Measurements from ENCODE around the gene NCDN.
"Not testable (repeated sequence)": the region's sequence is repeated elsewhere in the genome, so short reads cannot be mapped to it uniquely, and the experiment has no call there.

Gene NCDN

DNA sequence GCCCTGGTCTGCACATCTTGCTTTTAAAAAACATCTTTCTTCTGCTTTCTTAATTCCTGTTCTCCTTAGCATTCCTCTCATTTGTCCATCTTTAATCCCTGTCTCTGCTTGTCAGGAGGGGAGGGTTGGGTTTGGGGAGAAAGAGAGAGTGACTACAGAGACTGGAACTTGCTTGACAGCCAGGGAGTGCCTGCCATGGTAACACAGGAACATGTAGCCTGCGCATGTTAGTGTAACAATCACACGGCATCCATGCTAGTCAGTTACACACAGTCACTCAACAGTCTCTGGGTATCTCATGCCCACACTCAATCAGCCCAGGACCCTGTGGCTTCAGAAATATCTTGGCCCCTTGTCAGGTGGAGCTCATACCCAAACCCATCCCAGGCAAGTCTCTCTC, 14.7 kb downstream of the NCDN start:
- DNase-seq = no peak

DNA sequence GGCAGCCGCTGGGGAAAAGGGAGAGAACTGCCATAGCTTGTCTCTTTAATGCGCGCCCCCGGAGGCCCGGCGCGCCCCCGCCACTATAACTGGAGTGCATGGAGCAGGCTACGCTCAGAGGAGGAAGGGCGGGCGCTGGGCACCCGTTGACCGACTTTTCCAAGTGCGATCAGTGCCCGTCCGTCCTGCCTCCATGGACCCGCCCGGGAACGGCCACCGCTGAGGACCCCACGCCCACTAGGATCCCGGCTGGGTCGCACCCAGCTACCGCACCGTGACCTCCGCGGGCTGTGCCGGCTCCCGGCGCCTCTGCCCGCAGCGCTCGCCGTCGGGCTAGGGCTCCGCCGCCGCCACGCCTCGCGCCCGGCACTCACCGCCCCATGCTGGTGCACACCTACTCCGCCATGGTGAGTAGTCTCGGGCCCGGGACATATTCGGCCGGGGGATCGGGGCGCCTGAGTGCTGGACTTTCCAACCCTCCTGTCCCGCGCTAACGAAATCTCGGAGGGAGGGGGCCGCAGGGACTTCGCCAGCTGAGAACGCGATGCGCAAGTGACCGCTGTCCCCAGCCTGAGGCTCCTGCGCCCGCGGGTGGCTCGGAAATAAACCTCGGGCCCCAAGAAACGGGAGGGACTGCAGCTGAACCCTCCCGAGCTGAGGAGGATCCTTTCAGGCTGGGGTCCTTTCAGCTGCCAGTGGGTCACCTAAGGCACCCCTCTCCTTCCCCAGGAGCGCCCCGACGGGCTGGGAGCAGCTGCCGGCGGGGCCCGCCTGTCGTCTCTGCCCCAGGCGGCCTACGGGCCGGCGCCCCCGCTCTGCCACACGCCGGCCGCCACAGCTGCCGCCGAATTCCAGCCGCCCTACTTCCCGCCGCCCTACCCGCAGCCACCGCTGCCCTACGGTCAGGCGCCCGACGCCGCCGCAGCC, 15.9 kb downstream of the NCDN start, which contains the start of gene TFAP2E:
TFAP2E (plus strand) TSS at position 117 of the 927 bp plus-strand sequence; CDS start at position 381, 264 bp downstream.
- no peak for DNase-seq

DNA sequence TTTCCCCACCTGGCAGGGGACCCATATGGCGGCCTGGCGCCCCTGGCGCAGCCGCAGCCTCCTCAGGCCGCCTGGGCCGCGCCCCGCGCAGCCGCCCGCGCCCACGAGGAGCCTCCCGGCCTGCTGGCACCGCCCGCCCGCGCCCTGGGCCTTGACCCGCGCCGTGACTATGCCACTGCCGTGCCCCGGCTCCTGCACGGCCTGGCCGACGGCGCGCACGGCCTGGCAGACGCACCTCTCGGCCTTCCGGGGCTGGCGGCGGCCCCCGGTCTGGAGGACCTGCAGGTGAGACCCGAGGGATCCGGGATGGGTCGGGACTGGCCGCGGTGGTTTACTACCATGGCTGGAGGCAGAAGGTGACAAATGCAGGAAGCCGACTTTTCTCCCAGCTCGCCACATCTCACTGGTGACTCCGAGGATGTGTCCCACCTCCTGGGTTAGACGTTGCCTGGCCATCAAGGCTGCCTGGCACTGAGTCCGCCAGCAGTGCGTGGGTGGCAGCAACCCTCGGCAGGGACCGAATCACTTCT, 16.6 kb downstream of the NCDN start:
- DNase-seq = no peak

DNA sequence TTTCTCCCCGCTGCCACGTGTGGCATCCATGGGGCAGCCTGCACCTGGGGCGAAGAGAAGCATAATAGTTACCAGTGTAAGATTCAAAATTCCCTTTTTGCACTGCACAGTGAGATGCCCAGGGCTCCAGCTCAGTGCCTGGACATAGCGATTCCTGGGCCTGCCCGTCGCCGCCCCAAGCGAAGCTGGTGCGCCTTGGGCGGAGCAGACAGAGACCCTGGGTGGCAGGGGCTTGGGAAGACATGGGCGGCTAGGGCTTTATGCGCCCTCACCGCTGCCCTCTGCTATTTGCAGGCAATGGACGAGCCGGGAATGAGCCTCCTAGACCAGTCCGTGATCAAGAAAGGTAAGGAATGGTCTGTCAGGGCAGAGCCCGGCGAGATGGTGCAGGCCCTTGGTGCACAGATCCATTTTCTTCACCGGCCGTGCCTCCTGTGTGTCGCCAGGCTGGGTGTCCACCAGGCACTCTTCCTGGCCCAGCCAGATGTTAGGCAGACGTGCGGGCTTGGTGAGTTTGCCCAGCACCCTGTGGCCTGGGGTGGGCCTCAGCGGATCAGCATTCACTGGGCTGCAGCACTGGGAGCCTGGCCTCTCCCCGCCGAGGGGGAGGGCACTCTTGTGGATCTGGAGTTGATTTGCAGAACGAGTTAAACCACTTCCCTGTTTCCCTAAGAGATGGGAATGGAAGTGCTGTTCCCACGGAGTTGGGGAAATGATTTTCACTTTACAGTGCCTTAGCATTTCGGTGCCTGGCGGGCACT, 17.2 kb downstream of the NCDN start:
- DNase-seq = no peak

DNA sequence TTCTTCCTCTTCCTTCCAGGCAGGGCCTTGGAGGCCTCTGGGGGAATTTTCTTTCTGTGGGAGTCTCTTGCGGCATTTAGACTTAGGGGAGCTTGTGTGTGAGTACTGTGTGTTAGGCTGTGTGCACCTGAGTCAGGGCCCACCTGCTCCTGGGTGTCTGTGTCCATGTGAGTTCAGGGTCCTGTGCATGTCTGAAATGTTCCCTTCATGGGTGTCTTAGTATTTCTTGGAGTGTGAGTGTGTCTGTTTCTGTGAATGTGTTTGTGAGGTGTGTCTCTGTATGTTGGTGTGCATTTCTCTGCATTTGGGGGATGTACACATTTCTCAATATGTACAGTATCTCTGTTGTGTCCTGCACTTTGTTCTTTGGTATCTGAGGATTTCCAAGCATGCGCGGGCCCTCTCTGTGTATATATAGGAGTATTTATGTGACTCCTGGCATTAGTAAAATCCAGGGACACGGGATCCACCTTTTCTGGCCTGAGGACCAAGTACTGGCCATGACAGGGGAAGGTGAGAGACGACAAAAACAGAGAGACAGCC, 17.9 kb downstream of the NCDN start:
- no peak for DNase-seq

DNA sequence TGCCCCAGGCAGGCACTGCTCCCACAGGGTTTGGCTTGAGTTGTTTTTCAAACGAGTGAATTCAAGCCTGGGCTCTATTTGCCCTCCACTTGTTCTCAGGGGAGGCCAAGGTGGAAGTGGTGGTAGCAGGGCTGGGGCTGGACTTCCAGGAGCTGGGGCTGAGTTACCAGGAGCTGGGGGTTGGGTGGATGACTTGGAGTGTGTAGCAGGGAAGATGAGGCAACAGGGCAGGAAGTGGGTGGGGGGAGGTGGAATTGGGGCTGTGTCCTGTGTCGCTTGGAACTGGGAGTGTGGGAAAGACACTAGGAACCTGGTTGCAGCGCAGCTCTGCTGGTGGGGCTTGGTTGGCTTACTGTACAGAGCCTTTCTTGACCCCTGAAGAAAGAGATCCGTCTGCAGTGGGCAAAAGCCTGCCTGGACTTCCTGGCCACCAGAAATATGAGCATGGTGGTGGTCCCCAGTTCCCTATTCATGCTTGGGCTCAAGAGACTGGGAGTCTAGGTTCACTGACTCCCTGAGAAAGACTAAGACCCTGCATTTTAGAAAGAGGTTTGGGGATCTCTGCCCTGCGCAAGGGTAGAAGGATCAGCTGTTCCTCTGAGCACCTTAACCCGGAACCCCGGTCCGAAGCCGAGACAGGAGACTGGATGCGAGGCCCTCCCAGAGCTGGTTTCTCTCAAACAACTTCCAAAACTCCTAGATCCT, 18.6 kb downstream of the NCDN start:
- no peak for DNase-seq

DNA sequence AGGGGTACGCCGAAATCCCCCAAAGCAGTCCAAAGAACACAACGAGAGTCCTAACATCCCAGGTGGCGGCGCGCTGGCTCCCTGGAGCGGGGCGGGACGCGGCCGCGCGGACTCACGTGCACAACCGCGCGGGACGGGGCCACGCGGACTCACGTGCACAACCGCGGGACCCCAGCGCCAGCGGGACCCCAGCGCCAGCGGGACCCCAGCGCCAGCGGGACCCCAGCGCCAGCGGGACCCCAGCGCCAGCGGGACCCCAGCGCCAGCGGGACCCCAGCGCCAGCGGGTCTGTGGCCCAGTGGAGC, 19.1 kb downstream of the NCDN start:
- DNase-seq = not testable (repeated sequence)

DNA sequence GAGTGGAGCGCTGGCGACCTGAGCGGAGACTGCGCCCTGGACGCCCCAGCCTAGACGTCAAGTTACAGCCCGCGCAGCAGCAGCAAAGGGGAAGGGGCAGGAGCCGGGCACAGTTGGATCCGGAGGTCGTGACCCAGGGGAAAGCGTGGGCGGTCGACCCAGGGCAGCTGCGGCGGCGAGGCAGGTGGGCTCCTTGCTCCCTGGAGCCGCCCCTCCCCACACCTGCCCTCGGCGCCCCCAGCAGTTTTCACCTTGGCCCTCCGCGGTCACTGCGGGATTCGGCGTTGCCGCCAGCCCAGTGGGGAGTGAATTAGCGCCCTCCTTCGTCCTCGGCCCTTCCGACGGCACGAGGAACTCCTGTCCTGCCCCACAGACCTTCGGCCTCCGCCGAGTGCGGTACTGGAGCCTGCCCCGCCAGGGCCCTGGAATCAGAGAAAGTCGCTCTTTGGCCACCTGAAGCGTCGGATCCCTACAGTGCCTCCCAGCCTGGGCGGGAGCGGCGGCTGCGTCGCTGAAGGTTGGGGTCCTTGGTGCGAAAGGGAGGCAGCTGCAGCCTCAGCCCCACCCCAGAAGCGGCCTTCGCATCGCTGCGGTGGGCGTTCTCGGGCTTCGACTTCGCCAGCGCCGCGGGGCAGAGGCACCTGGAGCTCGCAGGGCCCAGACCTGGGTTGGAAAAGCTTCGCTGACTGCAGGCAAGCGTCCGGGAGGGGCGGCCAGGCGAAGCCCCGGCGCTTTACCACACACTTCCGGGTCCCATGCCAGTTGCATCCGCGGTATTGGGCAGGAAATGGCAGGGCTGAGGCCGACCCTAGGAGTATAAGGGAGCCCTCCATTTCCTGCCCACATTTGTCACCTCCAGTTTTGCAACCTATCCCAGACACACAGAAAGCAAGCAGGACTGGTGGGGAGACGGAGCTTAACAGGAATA, 19.7 kb downstream of the NCDN start:
- DNase-seq = peak; percentile 62 to 69

DNA sequence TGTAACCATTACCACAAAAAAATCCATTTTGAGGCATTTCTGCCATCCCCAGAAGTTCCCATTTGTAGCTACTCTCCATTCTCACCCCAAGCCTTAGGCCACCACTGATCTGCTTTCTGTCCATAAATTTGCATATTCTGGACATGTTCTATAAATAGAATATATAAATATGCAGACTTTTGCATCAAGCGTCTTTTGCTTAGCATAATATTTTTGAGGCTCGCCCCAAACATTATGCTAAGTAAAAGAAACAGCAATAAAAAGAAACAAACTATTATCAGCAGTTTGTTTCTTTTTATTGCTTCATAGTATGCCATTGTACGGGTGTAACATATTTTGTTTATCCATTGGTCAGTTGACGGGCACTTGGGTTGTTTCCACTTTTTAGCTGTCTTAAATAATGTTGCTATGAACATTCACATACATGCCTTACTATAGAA, 23.4 kb downstream of the NCDN start:
- no peak for DNase-seq

DNA sequence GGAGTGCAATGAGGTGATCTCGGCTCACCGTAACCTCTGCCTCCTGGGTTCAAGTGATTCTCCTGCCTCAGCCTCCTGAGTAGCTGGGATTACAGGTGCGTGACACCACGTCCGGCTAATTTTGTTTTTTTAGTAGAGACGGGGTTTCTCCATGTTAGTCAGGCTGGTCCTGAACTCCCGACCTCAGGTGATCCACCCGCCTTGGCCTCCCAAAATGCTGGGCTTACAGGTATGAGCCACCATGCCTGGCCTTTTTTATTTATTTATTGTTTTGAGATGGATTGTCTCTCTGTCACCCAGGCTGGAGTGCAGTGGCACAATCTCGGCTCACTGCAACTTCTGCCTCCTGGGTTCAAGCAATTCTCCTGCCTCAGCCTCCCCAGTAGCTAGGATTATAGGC, 24.0 kb downstream of the NCDN start:
- DNase-seq = not testable (repeated sequence)

DNA sequence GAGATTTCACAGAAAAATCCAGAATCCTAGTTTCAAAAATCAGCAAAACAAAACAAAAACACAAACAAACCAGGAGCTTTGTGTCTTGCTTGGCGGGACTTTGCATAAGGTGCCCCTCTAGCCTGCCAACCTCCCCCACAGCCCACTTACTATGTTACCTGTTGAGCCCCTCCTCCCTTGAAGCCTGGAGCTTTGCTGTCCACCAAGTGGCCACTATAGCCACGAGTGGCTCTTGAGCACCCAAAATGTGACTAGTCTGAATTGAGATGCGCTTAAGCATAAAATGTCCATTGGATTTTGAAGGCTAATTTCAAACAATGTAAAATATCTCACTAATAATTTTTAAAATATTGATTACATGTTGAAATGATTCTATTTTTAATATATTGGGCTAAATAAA, 27.7 kb downstream of the NCDN start:
- DNase-seq = no peak

DNA sequence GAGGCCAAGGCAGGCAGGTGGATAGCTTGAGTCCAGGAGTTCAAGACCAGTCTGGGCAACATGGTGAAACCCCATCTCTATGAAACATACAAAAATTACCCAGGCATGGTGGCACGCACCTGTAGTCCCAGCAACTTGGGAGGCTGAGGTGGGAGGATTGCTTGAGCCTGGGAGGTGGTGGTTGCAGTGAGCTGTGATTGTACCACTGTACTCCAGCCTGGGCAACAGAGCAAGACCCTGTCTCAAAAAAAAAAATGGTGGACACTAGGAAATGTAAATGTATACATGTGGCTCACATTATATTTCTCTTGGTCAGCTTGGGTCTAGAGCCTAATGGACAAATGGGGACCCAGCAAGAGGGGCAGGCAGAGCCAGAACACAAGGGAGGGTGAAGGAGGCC, 28.2 kb downstream of the NCDN start:
- DNase-seq = not testable (repeated sequence)

DNA sequence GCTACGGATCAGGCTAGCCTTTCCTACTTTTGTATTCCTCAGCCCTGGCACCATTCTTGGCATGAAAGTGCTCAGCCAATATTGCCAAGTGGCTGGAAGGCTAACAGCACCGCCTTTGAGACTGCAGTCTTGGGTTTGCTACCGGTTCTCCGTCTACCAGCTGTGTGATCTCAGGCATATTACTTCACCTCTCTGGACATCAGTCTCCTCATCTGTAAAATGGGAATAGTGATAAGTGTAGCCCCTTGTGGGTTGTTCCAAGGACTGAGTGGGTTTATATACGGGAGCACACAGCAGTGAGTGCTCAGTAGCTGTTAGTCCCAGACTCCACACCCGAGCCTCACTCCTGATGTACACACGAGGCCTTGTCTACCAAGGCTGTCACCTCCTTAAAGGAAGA, 29.2 kb downstream of the NCDN start:
- DNase-seq = no peak

DNA sequence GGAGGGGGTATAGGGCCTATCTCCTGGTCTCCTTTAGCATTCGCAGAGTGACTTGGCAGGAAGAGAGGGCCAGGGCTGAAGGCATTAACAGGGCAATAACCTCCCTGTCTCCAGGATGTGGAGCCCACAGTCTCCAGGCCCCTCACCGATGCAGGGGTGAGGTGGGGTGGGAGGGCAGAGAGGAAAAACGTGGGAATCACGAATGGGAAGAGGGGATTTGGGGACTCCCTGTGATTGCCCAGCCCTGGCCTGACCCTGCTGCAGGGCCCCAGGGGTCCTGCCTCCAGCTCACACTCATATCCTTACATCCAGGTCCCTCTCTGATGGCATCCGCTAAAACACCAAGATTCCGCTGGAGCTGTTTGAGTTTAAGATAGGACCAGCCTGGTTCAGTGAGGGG, 30.1 kb downstream of the NCDN start:
- DNase-seq = no peak

DNA sequence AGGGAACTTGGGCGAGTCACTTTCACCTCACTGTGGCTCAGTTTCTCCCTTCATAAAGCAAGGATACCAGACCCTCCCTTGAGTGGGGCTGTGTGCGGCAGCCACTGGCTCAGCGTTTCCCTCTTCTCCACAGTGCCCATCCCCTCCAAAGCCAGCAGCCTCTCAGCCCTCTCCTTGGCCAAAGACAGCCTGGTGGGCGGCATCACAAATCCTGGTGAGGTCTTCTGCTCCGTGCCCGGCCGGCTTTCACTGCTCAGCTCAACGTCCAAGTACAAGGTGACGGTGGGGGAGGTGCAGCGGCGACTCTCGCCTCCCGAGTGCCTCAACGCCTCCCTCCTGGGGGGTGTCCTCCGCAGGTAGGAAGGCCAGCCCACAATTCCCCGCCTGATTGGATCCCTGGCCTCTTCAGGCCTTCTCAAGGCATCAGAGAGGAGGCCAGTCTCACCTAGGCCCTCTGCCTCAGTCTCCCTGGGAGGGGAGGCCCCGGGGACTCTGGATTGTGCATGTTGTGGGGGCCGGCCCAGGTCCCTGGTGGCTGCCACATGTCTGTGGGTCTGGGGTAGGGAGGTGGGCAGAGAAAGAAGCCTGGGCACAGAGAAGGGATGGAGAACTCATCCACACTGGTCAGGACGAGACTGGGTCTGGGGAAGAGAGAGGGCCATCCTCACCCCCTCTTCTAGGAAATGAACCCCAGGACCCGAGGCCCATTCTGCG, 30.8 kb downstream of the NCDN start:
- DNase-seq = no peak

DNA sequence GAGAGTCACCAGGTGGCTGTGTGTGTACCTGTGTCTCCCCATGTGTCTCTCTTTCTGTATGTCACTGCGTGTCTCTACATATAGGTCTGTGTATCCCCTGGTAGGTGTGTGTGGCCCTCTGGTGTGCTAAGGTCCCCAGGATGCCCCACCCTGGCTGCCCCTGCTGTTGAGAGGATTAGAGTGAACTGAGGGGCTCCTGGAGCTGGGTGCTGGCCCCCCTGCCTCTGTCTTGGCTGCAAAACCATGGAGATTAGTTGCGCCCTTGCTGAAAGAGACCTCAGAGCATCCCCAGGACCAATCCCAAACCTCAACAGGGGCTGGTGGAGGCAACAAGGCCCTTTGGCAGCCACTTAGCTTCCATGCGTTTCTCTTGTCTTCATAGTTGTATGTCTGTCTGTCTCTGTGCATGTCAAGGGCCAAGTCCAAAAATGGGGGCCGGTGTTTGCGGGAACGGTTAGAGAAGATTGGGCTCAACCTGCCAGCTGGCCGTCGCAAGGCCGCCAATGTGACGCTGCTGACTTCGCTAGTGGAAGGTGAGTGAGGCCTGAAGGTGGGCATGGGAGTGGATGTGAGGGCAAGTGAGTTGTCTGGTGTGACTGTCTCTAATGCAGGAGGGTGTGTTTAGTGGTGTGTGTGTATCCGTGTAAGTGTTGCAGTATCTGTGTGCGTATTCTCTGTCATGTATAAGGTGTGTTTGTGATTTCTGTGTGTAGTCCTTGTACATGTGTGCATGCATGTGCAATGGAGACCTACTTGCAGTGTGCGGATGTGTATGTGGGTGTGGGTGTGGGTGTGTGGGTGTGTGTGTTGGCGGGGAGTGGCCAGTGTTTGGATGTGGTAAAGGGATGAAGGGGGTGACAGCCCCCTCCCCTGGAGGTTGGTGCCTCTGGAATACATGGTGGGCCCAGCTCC, 32.2 kb downstream of the NCDN start:
- DNase-seq = no peak

DNA sequence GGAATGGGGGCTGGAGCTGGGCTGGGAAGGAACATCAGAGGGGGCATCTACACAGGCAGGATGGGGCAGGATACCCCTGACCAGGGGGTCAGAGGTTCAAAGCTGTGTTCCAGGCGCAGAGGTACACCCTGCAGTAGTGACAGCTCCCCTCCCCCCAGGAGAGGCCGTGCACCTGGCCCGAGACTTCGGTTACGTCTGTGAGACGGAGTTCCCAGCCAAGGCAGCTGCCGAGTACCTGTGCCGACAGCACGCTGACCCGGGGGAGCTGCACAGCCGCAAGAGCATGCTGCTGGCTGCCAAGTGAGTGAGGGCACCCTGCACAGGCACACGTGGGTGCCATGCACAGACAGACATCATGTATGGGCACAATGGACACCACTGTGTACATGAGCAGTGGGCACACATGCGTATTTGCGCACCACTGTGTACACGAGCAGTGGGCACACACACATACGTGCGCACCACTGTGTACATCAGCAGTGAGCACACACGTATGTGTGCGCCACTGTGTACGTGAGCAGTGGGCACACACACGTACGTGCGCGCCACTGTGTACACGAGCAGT, 33.0 kb downstream of the NCDN start:
- no peak for DNase-seq

DNA sequence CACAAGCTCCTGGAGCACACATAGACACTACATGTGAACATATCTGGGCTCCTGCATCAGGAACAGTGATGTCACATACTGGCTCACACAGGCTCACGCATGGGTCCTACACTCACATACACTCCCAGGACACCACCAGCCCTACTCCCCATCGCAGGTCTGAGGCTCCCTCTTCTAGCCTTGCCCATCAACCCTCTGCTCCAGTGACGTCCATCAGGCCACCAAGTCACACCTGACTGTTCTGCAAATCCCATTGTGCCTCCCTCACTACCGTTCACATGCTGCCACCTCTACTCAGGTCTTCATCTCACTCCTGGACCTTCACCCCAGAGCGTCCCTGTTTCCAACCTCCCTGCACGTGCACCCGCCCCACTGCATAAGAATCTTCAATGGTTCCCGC, 33.6 kb downstream of the NCDN start:
- DNase-seq = no peak

DNA sequence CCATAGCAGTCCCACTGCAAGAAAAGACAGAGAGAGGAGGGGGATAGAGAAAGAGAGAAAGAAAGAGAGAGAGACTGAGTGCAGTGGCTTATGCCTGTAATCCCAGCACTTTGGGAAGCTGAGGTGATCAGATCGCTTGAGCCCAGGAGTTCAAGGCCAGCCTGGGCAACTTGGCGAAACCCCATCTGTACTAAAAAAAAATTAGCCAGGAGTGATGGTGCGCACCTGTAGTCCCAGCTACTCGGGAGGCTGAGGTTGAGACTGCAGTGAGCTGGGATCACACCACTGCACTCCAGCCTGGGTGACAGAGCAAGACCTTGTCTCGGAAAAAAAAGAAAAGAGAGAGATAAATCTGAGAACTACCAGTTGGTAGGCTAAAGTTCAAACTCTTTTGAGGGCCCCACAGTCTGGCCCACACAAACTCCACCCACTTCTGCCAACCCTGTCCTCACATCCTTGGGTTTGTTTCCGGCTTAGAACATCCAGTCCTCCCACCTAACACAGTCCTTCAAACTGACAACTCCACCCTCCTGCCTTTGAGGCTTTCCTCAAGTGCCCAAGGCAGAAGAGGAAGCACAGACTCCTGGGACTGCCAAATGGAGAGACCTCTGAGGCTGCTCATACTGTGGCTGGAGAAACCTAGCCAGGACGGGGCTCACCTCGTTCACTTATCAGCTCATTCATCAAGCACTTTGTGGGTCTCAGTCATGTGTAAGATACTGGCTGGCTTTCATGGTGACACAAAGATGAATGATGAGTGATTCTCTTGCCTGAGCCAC, 35.6 kb downstream of the NCDN start:
- no peak for DNase-seq
